H1 (cell line): ENCODE results near the gene PAX3. TPM values are rescaled to one million over a fixed set of nuclear protein-coding genes. Genes with fewer than 3 reads are reported as not detected.

Experiments used
- CTCF ChIA-PET: fragments of 300-600 bp; sonication (Branson Sonifier 250); formaldehyde crosslinking; loops from one replicate; lab custom pipeline; 2021; ENCODE audit not compliant: partially characterized antibody; lab: Charles Lee
- POLR2A ChIA-PET: fragments of 300-600 bp; sonication (Branson Sonifier 250); formaldehyde crosslinking; loops from one replicate; lab custom pipeline; 2021; ENCODE audit warnings: inconsistent platforms; ENCODE audit not compliant: partially characterized antibody; lab: Charles Lee
- DNase-seq, 2 experiments: peaks; one replicate each; pipeline versions ENCODE4 v3.0.0 to v3.0.0-alpha.2; 2010 to 2022; ENCODE audit warnings: low spot score in 2 of 2, low read depth in 1 of 2, mixed read lengths in 1 of 2
- FAIRE-seq: peaks from 2 replicates; lab custom pipeline; 2011; peaks lifted over from hg19 to GRCh38; lab: Jason Lieb, UNC
- H2AFZ ChIP-seq: 2 replicates; pipeline ENCODE4 v1.8.1; 2012; ENCODE audit warnings: low read length, inconsistent platforms
- H2AK5ac ChIP-seq: 2 replicates; pipeline ENCODE4 v1.6.1; 2013; ENCODE audit warnings: low read depth, low read length
- H2BK120ac ChIP-seq: replicated peaks from 2 replicates; pipeline ENCODE3; 2013; ENCODE audit warnings: low read depth, low read length, inconsistent platforms
- H2BK12ac ChIP-seq: 2 replicates; pipeline ENCODE4 v1.6.1; 2013; ENCODE audit warnings: low read depth, low read length
- H2BK15ac ChIP-seq: 2 replicates; pipeline ENCODE4 v1.6.1; 2013; ENCODE audit warnings: low read length
- H2BK20ac ChIP-seq: 2 replicates; pipeline ENCODE4 v1.6.1; 2013; ENCODE audit warnings: low read length
- H2BK5ac ChIP-seq: 2 replicates; pipeline ENCODE4 v1.6.1; 2013; ENCODE audit warnings: low read depth, low read length
- H3K14ac ChIP-seq: 2 replicates; pipeline ENCODE4 v1.6.1; 2013; ENCODE audit warnings: inconsistent platforms; ENCODE audit not compliant: insufficient read length
- H3K18ac ChIP-seq: 2 replicates; pipeline ENCODE4 v1.6.1; 2013; ENCODE audit warnings: low read length; ENCODE audit errors: extremely low read depth
- H3K23ac ChIP-seq: 2 replicates; pipeline ENCODE4 v1.6.1; 2013; ENCODE audit warnings: inconsistent platforms; ENCODE audit not compliant: insufficient read length
- H3K23me2 ChIP-seq: 2 replicates; pipeline ENCODE4 v1.6.1; 2013; ENCODE audit warnings: low read depth, low read length
- H3K27ac ChIP-seq: 2 replicates; pipeline ENCODE4 v1.6.1; 2011; ENCODE audit warnings: low read depth, low read length, inconsistent platforms
- H3K27me3 ChIP-seq, 4 experiments: replicated peaks in 1 of 4; 1 replicate in 1 of 4; 2 replicates in 3 of 4; pipeline versions ENCODE4 v1.6.1 to v1.8.1; 2011 to 2013; ENCODE audit warnings: low read length in 3 of 4, mild to moderate bottlenecking in 3 of 4, inconsistent platforms in 2 of 4, mixed read lengths in 2 of 4, moderate library complexity in 1 of 4; ENCODE audit not compliant: control insufficient read depth in 3 of 4, insufficient read depth in 3 of 4; ENCODE audit errors: extremely low read depth in 1 of 4
- H3K36me3 ChIP-seq, 4 experiments: 2 replicates each; pipeline versions ENCODE4 v1.6.1 to v1.8.1; 2011 to 2013; ENCODE audit warnings: mild to moderate bottlenecking in 4 of 4, low read length in 3 of 4, moderate library complexity in 2 of 4, control low read depth in 1 of 4, inconsistent platforms in 1 of 4; ENCODE audit not compliant: insufficient read depth in 4 of 4, control insufficient read depth in 2 of 4
- H3K4ac ChIP-seq: replicated peaks from 2 replicates; pipeline ENCODE3; 2013; ENCODE audit warnings: low read length, low read depth, mixed read lengths, inconsistent platforms; ENCODE audit not compliant: insufficient read length
- H3K4me1 ChIP-seq, 4 experiments: replicated peaks in 1 of 4; 1 replicate in 1 of 4; 2 replicates in 3 of 4; pipeline versions ENCODE4 v1.6.1 to v1.8.1; 2011 to 2013; ENCODE audit warnings: low read length in 3 of 4, inconsistent platforms in 2 of 4, mixed read lengths in 1 of 4; ENCODE audit not compliant: insufficient read depth in 4 of 4, control insufficient read depth in 3 of 4
- H3K4me2 ChIP-seq, 2 experiments: 2 replicates each; pipeline versions ENCODE4 v1.6.1 to v1.8.1; 2011 to 2013; ENCODE audit warnings: low read depth in 2 of 2, low read length in 2 of 2, control low read depth in 1 of 2, inconsistent platforms in 1 of 2, mild to moderate bottlenecking in 1 of 2; ENCODE audit not compliant: insufficient read depth in 1 of 2
- H3K4me3 ChIP-seq, 4 experiments: fragments of 200-600, 300-600 bp in 1 of 4; sonication (generic), shearing (Covaris generic), sonication (Bioruptor Twin) in 1 of 4; 2 replicates each; pipeline versions ENCODE4 v1.5.1 to v1.8.1; 2011 to 2016; ENCODE audit warnings: low read length in 4 of 4, low read depth in 3 of 4, control low read depth in 2 of 4, inconsistent platforms in 2 of 4, mild to moderate bottlenecking in 2 of 4, mixed read lengths in 1 of 4, moderate library complexity in 1 of 4; ENCODE audit not compliant: insufficient read depth in 2 of 4; ENCODE audit errors: extremely low read depth in 1 of 4
- H3K56ac ChIP-seq: replicated peaks from 2 replicates; pipeline ENCODE3; 2013; ENCODE audit warnings: low read depth, mild to moderate bottlenecking, mixed read lengths, low read length, inconsistent platforms; ENCODE audit not compliant: insufficient read length
- H3K79me1 ChIP-seq: 2 replicates; pipeline ENCODE4 v1.6.1; 2013; ENCODE audit warnings: low read depth, low read length, control low read depth
- H3K79me2 ChIP-seq, 2 experiments: 2 replicates each; pipeline versions ENCODE4 v1.6.1 to v1.8.1; 2012 to 2013; ENCODE audit warnings: low read length in 2 of 2, mild to moderate bottlenecking in 2 of 2, inconsistent platforms in 1 of 2; ENCODE audit not compliant: insufficient read depth in 2 of 2, control insufficient read depth in 1 of 2
- H3K9ac ChIP-seq, 4 experiments: replicated peaks in 1 of 4; 1 replicate in 1 of 4; 2 replicates in 3 of 4; pipeline versions ENCODE4 v1.6.1 to v1.8.1; 2011 to 2013; ENCODE audit warnings: low read depth in 3 of 4, low read length in 3 of 4, control low read depth in 2 of 4, mild to moderate bottlenecking in 2 of 4, moderate library complexity in 2 of 4, inconsistent platforms in 1 of 4; ENCODE audit errors: extremely low read depth in 1 of 4
- H3K9me3 ChIP-seq, 2 experiments: 2 replicates each; pipeline versions ENCODE4 v1.6.1 to v1.8.1; 2012 to 2013; ENCODE audit warnings: mild to moderate bottlenecking in 2 of 2, moderate library complexity in 2 of 2, control low read depth in 1 of 2, inconsistent platforms in 1 of 2, low read depth in 1 of 2, low read length in 1 of 2, mixed read lengths in 1 of 2; ENCODE audit not compliant: insufficient read depth in 2 of 2
- H4K20me1 ChIP-seq, 2 experiments: replicated peaks in 1 of 2; 2 replicates each; pipeline versions ENCODE3 to v1.8.1; 2011 to 2013; ENCODE audit warnings: inconsistent platforms in 2 of 2, low read length in 2 of 2, mild to moderate bottlenecking in 1 of 2; ENCODE audit not compliant: insufficient read depth in 2 of 2, control insufficient read depth in 1 of 2
- H4K5ac ChIP-seq: 2 replicates; pipeline ENCODE4 v1.6.1; 2013; ENCODE audit warnings: low read length, low read depth, mixed read lengths, inconsistent platforms; ENCODE audit not compliant: insufficient read length
- H4K8ac ChIP-seq: 2 replicates; pipeline ENCODE4 v1.8.0; 2013; ENCODE audit warnings: mild to moderate bottlenecking, moderate library complexity, low read length, inconsistent platforms; ENCODE audit not compliant: insufficient read depth; ENCODE audit errors: extremely low read depth
- H4K91ac ChIP-seq: replicated peaks from 2 replicates; pipeline ENCODE3; 2013; ENCODE audit warnings: low read length, mixed read lengths, inconsistent platforms; ENCODE audit not compliant: insufficient read length
- BCL11A ChIP-seq, 2 experiments: IDR thresholded peaks; one replicate each; pipeline ENCODE4 v1.6.1; 2011; ENCODE audit warnings: low read depth in 2 of 2, low read length in 2 of 2, mild to moderate bottlenecking in 2 of 2
- CBX5 ChIP-seq: fragments of 300-800, 300-1000 bp; sonication (generic); IDR thresholded peaks from 2 replicates; pipeline ENCODE4 v1.7.1; 2016; ENCODE audit warnings: antibody characterized with exemption, low read length, low read depth
- RAD21 ChIP-seq, 2 experiments: IDR thresholded peaks in 1 of 2; conservative IDR thresholded peaks in 1 of 2; 2 replicates each; pipeline ENCODE4 v1.6.1; 2011; ENCODE audit warnings: low read depth in 2 of 2, low read length in 2 of 2, improper control_type of control experiment in 1 of 2, inconsistent platforms in 1 of 2, mild to moderate bottlenecking in 1 of 2, moderate library complexity in 1 of 2
- SIRT6 ChIP-seq: IDR thresholded peaks from one replicate; pipeline ENCODE4 v1.7.1; 2012; ENCODE audit warnings: low read length, inconsistent platforms
- TBP ChIP-seq: IDR thresholded peaks from 2 replicates; pipeline ENCODE4 v1.6.1; 2011; ENCODE audit warnings: low read depth, low read length, improper control_type of control experiment
- WGBS, 2 experiments: shearing (Covaris generic) in 1 of 2; methylation state at CpG; one replicate each; pipeline versions ENCODE4 v1.1.6 to v1.1.7; 2013 to 2015; ENCODE audit warnings: low lambda C conversion rate in 2 of 2, mixed read lengths in 2 of 2, inconsistent platforms in 1 of 2, low coverage in 1 of 2, missing lambda C conversion rate in 1 of 2; ENCODE audit not compliant: insufficient replicate concordance in 2 of 2, insufficient coverage in 1 of 2, insufficient read length in 1 of 2; ENCODE audit errors: extremely low coverage in 1 of 2, missing lambda C conversion rate in 1 of 2; 5-methylcytosine and 5-hydroxymethylcytosine counted together
- polyA plus RNA-seq, 7 experiments: library from polyadenylated mRNA; depleted of rRNA in 3 of 7; stranded (reverse) in 5 of 7; unstranded in 2 of 7; fragments of >200 nt in 5 of 7; fragments of 200-250 nt in 2 of 7; gene quantifications; 1 replicate in 5 of 7; 2 replicates in 1 of 7; 4 replicates in 1 of 7; pipeline versions ENCODE4 v1.2.1 to v1.2.3, GENCODE V29; 2011 to 2013; ENCODE audit warnings: missing spikeins in 2 of 7, mixed read lengths in 2 of 7
- total RNA-seq: library from RNA; stranded (reverse); fragmentation: NEBNext Ultra II Directional; extraction: Animal tissue kit (Norgen Biotek cat#: 25700); gene quantifications from 2 replicates; pipeline ENCODE4 v1.2.1, GENCODE V29; 2021

Gene PAX3
- total and polyA plus RNA-seq, 2 of the 8 experiments (the other 6 are each of a cell fraction or from before 2014, with no cell fraction given): 0.33 TPM; not detected in 1

DNA sequence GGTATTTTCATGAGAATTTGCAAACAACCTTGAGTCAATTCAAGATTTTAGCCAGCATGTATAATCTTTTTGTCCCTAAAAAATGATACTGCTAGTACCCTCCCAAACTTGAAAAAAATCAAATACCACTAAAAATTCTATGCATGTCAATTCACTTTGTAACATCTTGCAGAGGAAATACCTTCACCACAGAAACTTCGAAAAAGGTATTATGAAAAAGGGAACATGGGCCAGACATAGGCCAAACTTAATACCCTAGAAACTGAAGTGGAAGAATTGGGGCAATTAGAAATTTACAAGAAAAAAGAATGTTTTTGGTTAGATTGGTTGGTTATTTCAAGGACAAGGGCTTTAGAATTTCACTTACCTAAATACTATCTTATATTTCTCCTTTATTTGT is 48.5 kb downstream of the PAX3 start:
- no peaks in the 10 kb centered on the region for H3K9me3 ChIP-seq
- no peak overlapping the region for H3K4me3 ChIP-seq
- no peak overlapping the region for H3K4ac ChIP-seq
- no peaks in the 10 kb centered on the region; a peak in 1 of 7 replicates for H3K27me3 ChIP-seq
- H4K5ac ChIP-seq: no peak overlapping the region
- H2BK20ac ChIP-seq: no peak overlapping the region
- FAIRE-seq (no peak), DNase-seq (no peak)
- H3K9ac ChIP-seq: no peak overlapping the region
- no peak overlapping the region for H3K27ac ChIP-seq
- no peaks in the 10 kb centered on the region; a peak in 1 of 4 replicates for H3K79me2 ChIP-seq
- 63% methylated on average over 1 of the region's 1 CpG; no CpG with 5 or more reads in 1 of the 2 experiments for WGBS, 2 experiments
- no peak overlapping the region for H4K8ac ChIP-seq
- no peak for TF ChIP-seq TBP
- TF ChIP-seq RAD21 (IDR thresholded peaks at IDR 0.05 in 1 of 2, conservative IDR thresholded peaks at IDR 0.05 in 1 of 2; ENCODE audit: low read depth in 2 of 2, low read length in 2 of 2): no peak
- TF ChIP-seq SIRT6: no peak
- no peak for TF ChIP-seq CBX5
- TF ChIP-seq BCL11A (IDR thresholded peaks at IDR 0.05; ENCODE audit: low read depth in 2 of 2, low read length in 2 of 2): no peak
- H3K4me2 ChIP-seq: no peak overlapping the region
- no peak overlapping the region for H3K14ac ChIP-seq
- no peak overlapping the region for H2AFZ ChIP-seq
- no peaks in the 10 kb centered on the region for H4K20me1 ChIP-seq
- H3K4me1 ChIP-seq: peaks cover 0 to 2% (median 0%) of the 10 kb centered on the region in 4 experiments; a peak in 2 of 7 replicates
- H3K23ac ChIP-seq: no peak overlapping the region
- no peak overlapping the region for H2AK5ac ChIP-seq
- no peaks in the 10 kb centered on the region for H3K79me1 ChIP-seq
- no peak overlapping the region for H2BK15ac ChIP-seq
- no peaks in the 10 kb centered on the region for H3K36me3 ChIP-seq
- H3K23me2 ChIP-seq: no peaks in the 10 kb centered on the region
- H2BK120ac ChIP-seq: no peak overlapping the region
- ChIA-PET POLR2A (no interaction called here), CTCF (no interaction called here)
- H3K18ac ChIP-seq: no peak overlapping the region
- H2BK12ac ChIP-seq: no peak overlapping the region
- no peak overlapping the region for H2BK5ac ChIP-seq
- no peak overlapping the region for H3K56ac ChIP-seq
- no peak overlapping the region for H4K91ac ChIP-seq
